Measurements from ENCODE around the gene GPR137.
A peak's percentile ranks its signal among the peaks of the same experiment; 100 is the strongest.

The GPR137 gene

DNA sequence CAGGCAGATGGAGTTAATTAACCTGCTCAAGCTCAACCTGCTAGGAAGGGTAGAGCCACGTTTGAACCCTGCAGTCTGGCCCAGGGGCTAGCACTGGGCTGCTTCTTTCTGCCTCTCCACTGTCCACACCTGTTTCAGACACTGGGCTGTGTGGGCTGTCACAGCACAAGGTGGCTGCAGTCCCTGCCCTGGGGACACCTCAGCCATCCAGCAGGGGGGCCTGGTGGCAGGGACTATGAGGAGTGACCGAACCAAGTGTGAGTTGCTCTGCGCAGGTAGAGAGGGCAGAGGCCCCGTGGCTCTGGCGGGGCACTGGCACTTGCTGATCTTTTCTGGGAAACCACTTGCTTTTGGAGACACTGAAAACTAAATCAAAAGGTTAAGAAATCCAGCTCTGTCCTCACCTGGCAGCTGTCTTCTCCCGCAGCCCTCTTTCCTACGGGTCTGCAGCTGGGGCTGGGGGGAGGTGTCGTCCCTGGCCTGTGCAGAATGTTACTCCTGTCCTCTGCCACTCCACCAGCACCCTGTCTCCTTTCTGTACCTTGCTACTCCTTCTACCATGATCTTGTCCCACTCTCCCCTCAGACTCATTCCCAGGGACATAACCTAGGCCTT, 7.0 kb upstream of the GPR137 start:
- Histone ChIP-seq H3K36me3 (ENCODE audit: low read depth) (peaks cover 46% of the 10 kb centered on the region), H3K4me3 (ENCODE audit: severe bottlenecking) (no peak overlapping the region), H3K27me3 (ENCODE audit: insufficient read depth, poor library complexity, severe bottlenecking) (no peaks in the 10 kb centered on the region), H3K4me1 (ENCODE audit: insufficient read depth, poor library complexity, severe bottlenecking) (peaks cover 15% of the 10 kb centered on the region), H3K27ac (ENCODE audit: poor library complexity, severe bottlenecking) (peak overlapping the region; percentile 8), H3K9me3 (ENCODE audit: severe bottlenecking) (no peaks in the 10 kb centered on the region)
- TF ChIP-seq, protein P1, sequence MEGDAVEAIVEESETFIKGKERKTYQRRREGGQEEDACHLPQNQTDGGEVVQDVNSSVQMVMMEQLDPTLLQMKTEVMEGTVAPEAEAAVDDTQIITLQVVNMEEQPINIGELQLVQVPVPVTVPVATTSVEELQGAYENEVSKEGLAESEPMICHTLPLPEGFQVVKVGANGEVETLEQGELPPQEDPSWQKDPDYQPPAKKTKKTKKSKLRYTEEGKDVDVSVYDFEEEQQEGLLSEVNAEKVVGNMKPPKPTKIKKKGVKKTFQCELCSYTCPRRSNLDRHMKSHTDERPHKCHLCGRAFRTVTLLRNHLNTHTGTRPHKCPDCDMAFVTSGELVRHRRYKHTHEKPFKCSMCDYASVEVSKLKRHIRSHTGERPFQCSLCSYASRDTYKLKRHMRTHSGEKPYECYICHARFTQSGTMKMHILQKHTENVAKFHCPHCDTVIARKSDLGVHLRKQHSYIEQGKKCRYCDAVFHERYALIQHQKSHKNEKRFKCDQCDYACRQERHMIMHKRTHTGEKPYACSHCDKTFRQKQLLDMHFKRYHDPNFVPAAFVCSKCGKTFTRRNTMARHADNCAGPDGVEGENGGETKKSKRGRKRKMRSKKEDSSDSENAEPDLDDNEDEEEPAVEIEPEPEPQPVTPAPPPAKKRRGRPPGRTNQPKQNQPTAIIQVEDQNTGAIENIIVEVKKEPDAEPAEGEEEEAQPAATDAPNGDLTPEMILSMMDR (IDR thresholded peaks at IDR 0.05; ENCODE audit: poor library complexity, severe bottlenecking): no peak
- no peak for DNase-seq (ENCODE audit: low spot score)
- ATAC-seq (ENCODE audit: low read depth): no peak

DNA sequence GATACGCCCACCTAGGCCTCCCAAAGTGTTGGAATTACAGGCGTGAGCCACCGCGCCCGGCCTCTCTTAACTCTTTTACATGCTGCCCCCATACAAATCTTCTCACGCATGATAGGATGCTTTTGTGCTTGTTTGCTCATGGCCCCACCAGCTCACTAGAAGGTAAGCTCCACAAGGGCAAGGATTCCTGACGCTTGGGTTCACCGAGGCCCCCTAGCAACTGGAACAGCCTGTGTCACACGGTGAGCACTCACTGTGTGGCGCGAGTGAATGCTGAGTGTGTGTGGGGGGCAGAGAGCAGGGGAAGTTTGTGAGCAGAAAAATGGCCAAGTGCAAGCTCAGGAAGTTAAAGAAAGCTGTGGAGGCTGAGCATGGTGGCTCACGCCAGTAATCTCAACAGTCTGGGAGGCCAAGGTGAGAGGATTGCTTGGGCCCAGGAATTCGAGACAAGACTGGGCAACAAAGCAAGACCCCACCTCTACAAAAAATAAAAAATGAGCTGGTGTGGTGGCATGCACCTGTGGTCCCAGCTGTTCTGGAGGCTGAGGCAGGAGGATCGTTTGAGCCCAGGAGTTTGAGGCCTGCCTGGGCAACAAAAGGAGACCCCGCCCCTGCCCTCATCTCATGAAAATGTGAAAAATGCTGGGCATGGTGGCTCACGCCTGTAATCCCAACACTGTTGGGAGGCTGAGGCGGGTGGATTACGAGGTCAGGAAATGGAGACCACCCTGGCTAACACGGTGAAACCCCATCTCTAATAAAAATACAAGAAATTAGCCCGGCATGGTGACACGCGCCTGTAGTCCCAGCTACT, 3.5 kb upstream of the GPR137 start:
- no peak overlapping the region for H3K4me3 ChIP-seq (ENCODE audit: severe bottlenecking)
- TF ChIP-seq, protein P1 (IDR thresholded peaks at IDR 0.05; ENCODE audit: poor library complexity, severe bottlenecking): no peak
- H3K36me3 ChIP-seq (ENCODE audit: low read depth): peaks cover 36% of the 10 kb centered on the region
- ATAC-seq (ENCODE audit: low read depth) (no peak), DNase-seq (ENCODE audit: low spot score) (no peak)
- H3K9me3 ChIP-seq (ENCODE audit: severe bottlenecking): no peaks in the 10 kb centered on the region
- peaks cover 3% of the 10 kb centered on the region for H3K4me1 ChIP-seq (ENCODE audit: insufficient read depth, poor library complexity, severe bottlenecking)
- H3K27me3 ChIP-seq (ENCODE audit: insufficient read depth, poor library complexity, severe bottlenecking): no peaks in the 10 kb centered on the region
- no peak overlapping the region for H3K27ac ChIP-seq (ENCODE audit: poor library complexity, severe bottlenecking)

DNA sequence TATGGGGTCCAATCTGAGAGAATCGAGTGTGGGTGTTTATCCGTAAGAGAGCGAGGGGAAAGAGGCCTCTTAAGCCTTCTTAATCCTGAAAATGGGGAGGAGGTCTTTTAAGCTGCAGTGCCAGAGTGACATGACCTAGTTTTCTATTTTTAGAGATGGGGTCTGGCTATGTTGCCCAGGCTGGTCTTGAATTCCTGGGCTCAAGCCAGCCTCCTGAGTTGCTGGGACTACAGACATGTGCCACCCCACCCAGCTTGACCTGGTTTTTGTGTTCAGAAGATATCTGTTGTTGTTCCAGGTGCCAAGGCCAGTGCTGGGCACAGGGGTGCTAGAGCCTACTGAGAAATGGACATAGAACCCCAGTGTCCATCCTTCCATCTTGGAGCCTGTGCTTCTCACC, 2.6 kb upstream of the GPR137 start:
- H3K27me3 ChIP-seq (ENCODE audit: insufficient read depth, poor library complexity, severe bottlenecking): no peaks in the 10 kb centered on the region
- no peak for DNase-seq (ENCODE audit: low spot score)
- H3K4me1 ChIP-seq (ENCODE audit: insufficient read depth, poor library complexity, severe bottlenecking): no peaks in the 10 kb centered on the region
- no peak overlapping the region for H3K4me3 ChIP-seq (ENCODE audit: severe bottlenecking)
- TF ChIP-seq, protein P1 (IDR thresholded peaks at IDR 0.05; ENCODE audit: poor library complexity, severe bottlenecking): no peak
- ATAC-seq (ENCODE audit: low read depth): no peak
- peaks cover 29% of the 10 kb centered on the region for H3K36me3 ChIP-seq (ENCODE audit: low read depth)
- H3K27ac ChIP-seq (ENCODE audit: poor library complexity, severe bottlenecking): peak overlapping the region; percentile 88
- no peaks in the 10 kb centered on the region for H3K9me3 ChIP-seq (ENCODE audit: severe bottlenecking)

DNA sequence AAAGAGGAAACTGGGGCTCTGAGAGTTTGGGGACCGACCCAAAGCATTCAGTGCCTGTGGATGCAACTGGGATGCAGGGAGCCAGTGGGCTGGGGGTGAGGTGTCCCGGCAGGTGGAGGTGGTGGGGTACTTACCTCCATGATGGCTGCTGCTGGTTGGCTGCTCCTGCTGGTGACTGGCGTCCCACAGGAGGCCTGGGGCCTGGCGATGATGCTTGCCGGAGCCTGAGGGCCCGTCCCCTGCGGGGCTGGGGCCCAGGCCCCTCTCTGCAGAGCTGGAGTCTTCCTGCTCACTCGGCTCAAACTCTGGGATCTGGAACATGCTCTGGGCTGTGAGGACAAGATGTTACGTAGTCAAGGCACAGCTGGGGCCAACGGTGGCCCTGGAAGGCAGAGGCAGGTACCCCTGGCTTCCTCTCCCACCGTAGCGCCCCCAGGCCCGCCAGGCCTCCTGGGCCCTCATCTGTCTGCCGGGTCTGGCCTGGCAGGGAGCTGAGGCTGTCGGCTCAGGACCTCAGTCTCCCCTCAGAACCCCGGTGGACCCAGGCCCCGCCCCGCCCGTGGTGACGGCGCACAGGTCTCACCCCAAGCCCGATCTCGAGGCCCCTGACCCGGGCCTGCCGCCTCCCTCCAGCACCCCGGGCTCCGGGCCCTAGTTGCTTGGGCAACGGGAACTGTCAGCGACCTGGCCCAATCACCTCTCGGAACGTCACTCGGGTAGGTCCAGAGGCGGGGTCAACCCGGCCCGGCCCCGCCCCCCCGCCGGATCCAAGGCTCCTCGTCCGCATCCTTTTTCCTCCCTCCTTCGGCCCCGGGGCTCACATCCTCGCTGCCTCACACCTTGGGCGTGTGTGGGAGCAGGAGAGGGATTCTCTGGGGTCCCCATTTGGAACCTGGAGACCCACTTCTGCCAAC, 1.3 kb upstream of the GPR137 start, which contains the start of gene BAD:
TSS of gene BAD (minus strand) at position 618 of the 914 bp plus-strand sequence. CDS start at position 321, 297 bp downstream.
- TF ChIP-seq, protein P1 (IDR thresholded peaks at IDR 0.05; ENCODE audit: poor library complexity, severe bottlenecking): no peak
- DNase-seq (ENCODE audit: low spot score): peak; percentile 94
- peak within 1 kb of the TSS; percentile 65 for H3K4me3 ChIP-seq (ENCODE audit: severe bottlenecking)
- peak within 1 kb of the TSS; percentile 88 for H3K27ac ChIP-seq (ENCODE audit: poor library complexity, severe bottlenecking)
- H3K36me3 ChIP-seq (ENCODE audit: low read depth): peaks cover 25% of the 10 kb centered on the region
- ATAC-seq (ENCODE audit: low read depth): peak; percentile 89
- no peaks in the 10 kb centered on the region for H3K9me3 ChIP-seq (ENCODE audit: severe bottlenecking)
- H3K27me3 ChIP-seq (ENCODE audit: insufficient read depth, poor library complexity, severe bottlenecking): no peaks in the 10 kb centered on the region
- no peaks in the 10 kb centered on the region for H3K4me1 ChIP-seq (ENCODE audit: insufficient read depth, poor library complexity, severe bottlenecking)

All from RWPE2 (cell line).